ENCODE data around the gene KIF22. TPM values are rescaled to one million over a fixed set of nuclear protein-coding genes. Genes with fewer than 3 reads are reported as not detected.

KIF22 gene
- total and polyA plus RNA-seq, 9 of the 15 experiments (the other 6 are each of a cell fraction or from before 2014, with no cell fraction given): 8.7 to 232 (median 131) TPM

GRCh38 chr16:29819506-29819905, 29.0 kb downstream of the KIF22 start:
- H3K27me3 ChIP-seq (ENCODE audit: control insufficient read depth in 2 of 2, insufficient read depth in 2 of 2, low read length in 2 of 2): no peaks in the 10 kb centered on the region
- WGBS (ENCODE audit: insufficient coverage, low coverage, missing lambda C conversion rate): 81% methylated on average over 5 of the region's 15 CpGs
- no peak for DNase-seq (ENCODE audit: extremely low read depth in 1 of 4, low spot score in 3 of 4)
- ChIA-PET POLR2A (interaction anchor here (0.6 to 1.6 kb wide), 6 partner anchors 10 to 88 kb away, joined by 3 to 5 read pairs (median 3); no protein-coding TSS in a partner anchor), CTCF (ENCODE audit: low intra/inter-chr PET ratio) (no interaction called here)
- no peaks in the 10 kb centered on the region for H3K9me3 ChIP-seq (replicated peaks; ENCODE audit: control insufficient read depth, insufficient read depth, low read depth, low read length)
- H3K9me1 ChIP-seq (ENCODE audit: control insufficient read depth, insufficient read depth, low read length): no peaks in the 10 kb centered on the region
- in situ Hi-C loops (cut with MboI): no loop called here
- TF ChIP-seq, protein P1, sequence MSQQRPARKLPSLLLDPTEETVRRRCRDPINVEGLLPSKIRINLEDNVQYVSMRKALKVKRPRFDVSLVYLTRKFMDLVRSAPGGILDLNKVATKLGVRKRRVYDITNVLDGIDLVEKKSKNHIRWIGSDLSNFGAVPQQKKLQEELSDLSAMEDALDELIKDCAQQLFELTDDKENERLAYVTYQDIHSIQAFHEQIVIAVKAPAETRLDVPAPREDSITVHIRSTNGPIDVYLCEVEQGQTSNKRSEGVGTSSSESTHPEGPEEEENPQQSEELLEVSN (IDR thresholded peaks at IDR 0.05; ENCODE audit: borderline replicate concordance in 1 of 2, extremely low read depth in 1 of 2, insufficient read depth in 1 of 2, insufficient read length in 1 of 2, low read depth in 1 of 2, low read length in 1 of 2, poor library complexity in 1 of 2, severe bottlenecking in 1 of 2): no peak
- TF ChIP-seq, protein P2, sequence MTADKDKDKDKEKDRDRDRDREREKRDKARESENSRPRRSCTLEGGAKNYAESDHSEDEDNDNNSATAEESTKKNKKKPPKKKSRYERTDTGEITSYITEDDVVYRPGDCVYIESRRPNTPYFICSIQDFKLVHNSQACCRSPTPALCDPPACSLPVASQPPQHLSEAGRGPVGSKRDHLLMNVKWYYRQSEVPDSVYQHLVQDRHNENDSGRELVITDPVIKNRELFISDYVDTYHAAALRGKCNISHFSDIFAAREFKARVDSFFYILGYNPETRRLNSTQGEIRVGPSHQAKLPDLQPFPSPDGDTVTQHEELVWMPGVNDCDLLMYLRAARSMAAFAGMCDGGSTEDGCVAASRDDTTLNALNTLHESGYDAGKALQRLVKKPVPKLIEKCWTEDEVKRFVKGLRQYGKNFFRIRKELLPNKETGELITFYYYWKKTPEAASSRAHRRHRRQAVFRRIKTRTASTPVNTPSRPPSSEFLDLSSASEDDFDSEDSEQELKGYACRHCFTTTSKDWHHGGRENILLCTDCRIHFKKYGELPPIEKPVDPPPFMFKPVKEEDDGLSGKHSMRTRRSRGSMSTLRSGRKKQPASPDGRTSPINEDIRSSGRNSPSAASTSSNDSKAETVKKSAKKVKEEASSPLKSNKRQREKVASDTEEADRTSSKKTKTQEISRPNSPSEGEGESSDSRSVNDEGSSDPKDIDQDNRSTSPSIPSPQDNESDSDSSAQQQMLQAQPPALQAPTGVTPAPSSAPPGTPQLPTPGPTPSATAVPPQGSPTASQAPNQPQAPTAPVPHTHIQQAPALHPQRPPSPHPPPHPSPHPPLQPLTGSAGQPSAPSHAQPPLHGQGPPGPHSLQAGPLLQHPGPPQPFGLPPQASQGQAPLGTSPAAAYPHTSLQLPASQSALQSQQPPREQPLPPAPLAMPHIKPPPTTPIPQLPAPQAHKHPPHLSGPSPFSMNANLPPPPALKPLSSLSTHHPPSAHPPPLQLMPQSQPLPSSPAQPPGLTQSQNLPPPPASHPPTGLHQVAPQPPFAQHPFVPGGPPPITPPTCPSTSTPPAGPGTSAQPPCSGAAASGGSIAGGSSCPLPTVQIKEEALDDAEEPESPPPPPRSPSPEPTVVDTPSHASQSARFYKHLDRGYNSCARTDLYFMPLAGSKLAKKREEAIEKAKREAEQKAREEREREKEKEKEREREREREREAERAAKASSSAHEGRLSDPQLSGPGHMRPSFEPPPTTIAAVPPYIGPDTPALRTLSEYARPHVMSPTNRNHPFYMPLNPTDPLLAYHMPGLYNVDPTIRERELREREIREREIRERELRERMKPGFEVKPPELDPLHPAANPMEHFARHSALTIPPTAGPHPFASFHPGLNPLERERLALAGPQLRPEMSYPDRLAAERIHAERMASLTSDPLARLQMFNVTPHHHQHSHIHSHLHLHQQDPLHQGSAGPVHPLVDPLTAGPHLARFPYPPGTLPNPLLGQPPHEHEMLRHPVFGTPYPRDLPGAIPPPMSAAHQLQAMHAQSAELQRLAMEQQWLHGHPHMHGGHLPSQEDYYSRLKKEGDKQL (CRISPR knock-in tag; IDR thresholded peaks at IDR 0.05; ENCODE audit: borderline replicate concordance): no peak
- TF ChIP-seq, protein P3, sequence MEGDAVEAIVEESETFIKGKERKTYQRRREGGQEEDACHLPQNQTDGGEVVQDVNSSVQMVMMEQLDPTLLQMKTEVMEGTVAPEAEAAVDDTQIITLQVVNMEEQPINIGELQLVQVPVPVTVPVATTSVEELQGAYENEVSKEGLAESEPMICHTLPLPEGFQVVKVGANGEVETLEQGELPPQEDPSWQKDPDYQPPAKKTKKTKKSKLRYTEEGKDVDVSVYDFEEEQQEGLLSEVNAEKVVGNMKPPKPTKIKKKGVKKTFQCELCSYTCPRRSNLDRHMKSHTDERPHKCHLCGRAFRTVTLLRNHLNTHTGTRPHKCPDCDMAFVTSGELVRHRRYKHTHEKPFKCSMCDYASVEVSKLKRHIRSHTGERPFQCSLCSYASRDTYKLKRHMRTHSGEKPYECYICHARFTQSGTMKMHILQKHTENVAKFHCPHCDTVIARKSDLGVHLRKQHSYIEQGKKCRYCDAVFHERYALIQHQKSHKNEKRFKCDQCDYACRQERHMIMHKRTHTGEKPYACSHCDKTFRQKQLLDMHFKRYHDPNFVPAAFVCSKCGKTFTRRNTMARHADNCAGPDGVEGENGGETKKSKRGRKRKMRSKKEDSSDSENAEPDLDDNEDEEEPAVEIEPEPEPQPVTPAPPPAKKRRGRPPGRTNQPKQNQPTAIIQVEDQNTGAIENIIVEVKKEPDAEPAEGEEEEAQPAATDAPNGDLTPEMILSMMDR (IDR thresholded peaks at IDR 0.05 in 2 of 3, conservative IDR thresholded peaks at IDR 0.05 in 1 of 3; ENCODE audit: insufficient read depth in 2 of 3, low read depth in 1 of 3, low read length in 3 of 3): peak in 1 of 3 experiments; percentile 18; a peak in 1 of 6 replicates
- TF ChIP-seq EZH2 (IDR thresholded peaks at IDR 0.05; ENCODE audit: borderline replicate concordance, low read depth, low read length): no peak
- FAIRE-seq: no peak
- no peak overlapping the region for H3K4me3 ChIP-seq
- BruUV-seq (replicated peaks): no TSS peak
- H2AFZ ChIP-seq (ENCODE audit: low read depth, low read length): no peak overlapping the region
- no peaks in the 10 kb centered on the region; the same call in 1 of the 2 replicates for H4K20me1 ChIP-seq (replicated peaks; ENCODE audit: control insufficient read depth, insufficient read depth, low read length)
- peaks cover 17 to 51% of the 10 kb centered on the region in 2 experiments for H3K4me1 ChIP-seq (replicated peaks in 1 of 2; ENCODE audit: control insufficient read depth in 2 of 2, insufficient read depth in 2 of 2, low read length in 2 of 2)
- H3K36me3 ChIP-seq (ENCODE audit: control insufficient read depth, insufficient read depth, low read length): peaks cover 23% of the 10 kb centered on the region
- no peak for ATAC-seq
- no peak overlapping the region for H3K27ac ChIP-seq (ENCODE audit: extremely low read depth, low read depth, low read length)
- peak overlapping the region in 1 of 2 experiments; percentile 54; a peak in 2 of 4 replicates for H3K9ac ChIP-seq (ENCODE audit: insufficient read depth in 1 of 2, low read depth in 2 of 2, low read length in 2 of 2)
- intact Hi-C loops (cut with micrococcal nuclease): loop anchor here (5.0 to 10.0 kb wide), 2 partner anchors 117 to 205 kb away; partner anchors contain the start of gene C16orf92
- no peak overlapping the region for H3K4me2 ChIP-seq (ENCODE audit: insufficient read depth, low read length)
- peaks cover 21% of the 10 kb centered on the region for H3K79me2 ChIP-seq (ENCODE audit: control insufficient read depth, insufficient read depth, low read length)

Measured in K562 (cell line).